SK-MEL-5 (cell line): ENCODE results near the gene ROR1. TPM values are rescaled to one million over a fixed set of nuclear protein-coding genes. Genes with fewer than 3 reads are reported as not detected.
A peak's percentile ranks its signal among the peaks of the same experiment; 100 is the strongest.
"Not testable (repeated sequence)": the region's sequence is repeated elsewhere in the genome, so short reads cannot be mapped to it uniquely, and the experiment has no call there.

Experiments used
- DNase-seq: peaks from one replicate; pipeline ENCODE4 v3.0.0-alpha.2; 2016; ENCODE audit warnings: low read depth, low spot score
- in situ Hi-C: cut with HindIII; loops from 2 replicates; pipeline ENCODE4 v1.10.0; 2016; ENCODE audit warnings: low sequenced_read_pairs, high pct_unique_total_duplicates, low pct_unique_long_range_greater_than_20kb
- total RNA-seq: library from RNA; depleted of rRNA; stranded (reverse); fragments of >200 nt; shearing (Covaris generic); gene quantifications from 2 replicates; pipeline ENCODE4 v1.2.3, GENCODE V29; 2014

Gene ROR1
- total RNA-seq, 1 experiment from 2014 or later: 2.8 TPM

DNA sequence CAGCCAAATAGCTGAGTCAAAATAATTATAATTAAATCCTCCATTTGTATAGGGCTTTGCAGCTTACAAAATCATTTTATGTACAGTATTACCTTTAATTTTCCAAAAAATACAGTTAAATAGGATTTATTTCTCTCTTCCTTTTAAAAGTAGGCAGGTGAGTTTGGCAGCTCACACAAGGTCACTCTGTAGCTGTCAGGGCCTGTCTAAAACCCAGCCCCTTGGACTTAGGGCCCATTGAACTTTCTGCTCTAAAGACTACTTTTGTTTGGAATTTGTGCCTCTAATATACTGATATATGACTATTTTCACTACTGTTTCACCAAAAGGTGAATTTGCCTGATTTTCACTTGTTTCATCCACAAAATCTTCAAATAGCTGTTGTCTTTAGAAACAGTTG lies 10.3 kb downstream of the ROR1 start:
- in situ Hi-C loops: no loop called here
- DNase-seq: no peak

DNA sequence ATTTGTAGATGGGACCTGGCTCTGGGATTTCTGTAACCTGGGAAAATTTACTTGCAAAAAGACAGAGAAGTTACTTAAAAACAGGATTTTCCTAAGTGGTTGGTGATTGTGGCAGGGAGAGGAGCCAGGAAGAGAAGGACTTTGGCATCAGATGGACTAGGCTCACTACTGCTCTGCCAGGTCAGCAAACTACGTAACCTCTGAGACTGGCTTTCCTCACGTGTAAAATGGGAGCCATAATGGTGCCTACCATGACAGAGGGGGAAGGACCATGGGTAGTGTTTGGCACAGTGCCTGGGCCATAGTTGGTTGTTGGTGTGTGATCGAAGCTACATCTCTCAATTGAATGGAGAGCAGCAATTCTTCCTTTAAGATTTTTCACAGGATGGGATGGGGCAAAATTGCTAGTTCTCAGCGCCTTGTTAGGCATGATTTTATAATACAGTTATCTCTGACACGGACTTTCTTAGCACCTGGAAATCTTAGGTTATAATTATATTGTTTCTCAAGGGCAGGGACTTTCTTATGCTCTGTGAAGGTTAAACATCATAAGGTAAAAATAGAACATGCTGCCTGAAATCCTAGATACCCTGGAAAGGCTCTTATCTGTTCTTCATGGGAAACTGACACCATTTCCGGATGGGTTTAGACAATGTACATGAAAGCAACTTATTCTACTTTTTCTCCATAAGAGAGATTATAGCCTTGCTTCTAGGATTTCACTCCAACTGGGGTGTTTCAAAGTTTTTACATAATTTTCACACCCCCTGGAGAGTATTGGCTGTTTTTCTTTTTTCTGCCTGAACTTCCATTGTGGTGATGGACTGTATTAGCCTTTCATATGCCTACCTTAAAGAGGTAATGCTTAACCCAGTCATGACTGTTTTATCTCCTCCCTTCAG lies 10.9 kb downstream of the ROR1 start:
- in situ Hi-C loops: no loop called here
- no peak for DNase-seq

DNA sequence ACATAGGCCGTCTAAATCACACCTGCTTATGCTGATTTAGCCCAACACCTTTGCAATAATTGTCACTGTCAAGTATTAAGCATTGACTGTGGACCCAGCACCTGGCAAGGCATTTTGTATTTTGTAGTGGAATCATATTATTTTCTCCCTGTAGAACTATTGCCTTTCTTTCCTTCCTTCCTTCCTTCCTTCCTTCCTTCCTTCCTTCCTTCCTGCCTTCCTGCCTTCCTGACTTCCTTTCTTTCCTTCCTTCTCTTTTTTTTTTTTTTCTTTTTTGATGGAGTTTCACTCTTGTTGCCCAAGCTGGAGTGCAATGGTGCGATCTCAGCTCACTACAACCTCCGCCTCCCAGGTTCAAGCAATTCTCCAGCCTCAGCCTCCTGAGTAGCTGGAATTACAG lies 13.5 kb downstream of the ROR1 start:
- DNase-seq, in situ Hi-C loops: not testable (repeated sequence)

GRCh38 chr1:63787875-63788274 lies 14.1 kb downstream of the ROR1 start:
- in situ Hi-C loops: no loop called here

DNA sequence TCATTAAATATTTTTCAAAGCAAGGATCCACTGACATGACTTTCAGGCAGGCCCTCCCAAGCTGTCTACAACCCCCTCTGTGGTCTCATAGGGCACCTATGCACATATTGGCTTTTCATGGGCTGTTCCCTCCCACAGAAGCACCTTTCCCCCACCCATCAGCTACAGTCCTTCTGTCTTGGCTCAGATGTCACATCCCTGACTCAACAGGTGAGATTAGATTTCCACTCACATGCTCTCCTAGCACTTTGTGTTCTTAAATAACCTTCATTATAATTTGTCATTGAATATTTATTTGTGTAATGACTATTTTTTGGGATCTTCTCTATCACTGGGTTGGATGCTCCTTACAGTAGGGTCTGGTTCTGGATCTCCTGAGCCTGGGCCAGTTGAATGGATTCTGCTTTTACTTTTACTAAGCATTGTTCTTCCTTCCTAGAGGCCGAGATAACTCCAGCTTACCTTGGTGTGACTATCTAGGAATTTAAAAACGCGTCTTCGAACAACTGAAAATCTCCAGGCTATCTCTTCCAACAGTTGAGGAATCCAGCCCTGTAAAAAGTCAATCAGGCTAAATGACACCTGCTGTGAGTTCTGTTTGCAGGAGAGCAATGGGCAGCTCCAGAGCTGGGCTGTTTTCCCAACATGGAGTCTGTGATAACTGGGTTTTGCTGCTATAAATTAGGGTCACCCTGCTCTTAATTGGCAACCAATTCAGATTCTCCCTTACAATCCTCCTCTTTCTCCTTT lies 16.2 kb downstream of the ROR1 start:
- in situ Hi-C loops: no loop called here
- no peak for DNase-seq

More at GRCh38 chr1:63787875-63788274, 14.1 kb downstream of the ROR1 start:
- no peak for DNase-seq

- in situ Hi-C loops: no loop called here
- no peak for DNase-seq
These were observed 17.2 kb downstream of the ROR1 start for GRCh38 chr1:63790989-63791388.

DNA sequence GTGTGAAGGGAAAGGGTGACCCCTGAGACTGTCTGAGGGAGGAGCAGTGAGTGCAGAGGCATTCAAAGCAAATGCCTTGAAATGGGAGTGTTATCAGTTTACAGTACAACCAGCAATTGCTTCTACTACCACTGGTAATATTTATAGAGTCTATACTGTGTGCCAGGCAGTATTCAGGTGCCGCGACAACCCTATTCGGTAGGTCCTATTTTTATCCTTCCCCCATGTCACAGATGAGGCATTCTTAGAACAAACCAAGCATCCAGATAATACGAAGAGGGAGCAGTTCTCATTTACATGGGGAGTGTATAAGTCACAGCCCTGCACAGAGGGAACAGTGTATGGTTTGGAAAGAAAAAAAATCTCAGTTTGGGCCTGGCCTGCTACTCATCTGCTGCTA lies 18.3 kb downstream of the ROR1 start:
- no peak for DNase-seq
- in situ Hi-C loops: no loop called here

DNA sequence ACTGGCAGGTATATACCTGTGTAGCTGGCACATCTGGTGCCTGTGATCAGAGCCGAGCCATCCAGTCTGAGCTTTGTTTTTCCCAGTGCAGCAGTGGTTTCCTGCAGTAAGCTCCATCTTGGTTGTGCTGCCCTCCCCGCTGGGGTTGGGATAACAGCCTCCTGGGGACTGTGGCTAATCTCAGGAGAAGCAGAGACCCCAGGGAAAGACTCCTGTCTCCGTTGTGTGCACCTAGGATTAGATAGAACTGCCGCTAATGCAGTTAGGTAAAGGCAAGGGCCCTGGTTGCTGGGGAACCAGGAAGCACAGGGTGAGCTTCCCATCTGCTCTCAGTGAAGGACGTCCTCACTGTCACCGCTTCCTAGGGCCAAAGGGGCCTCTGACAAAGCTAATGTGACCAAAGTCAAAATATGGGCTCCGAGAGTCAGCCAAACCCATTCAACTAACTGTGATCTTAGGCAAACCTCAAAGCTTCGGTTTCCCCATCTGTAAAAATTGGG lies 20.0 kb downstream of the ROR1 start:
- in situ Hi-C loops: no loop called here
- no peak for DNase-seq

GRCh38 chr1:63794354-63794753 lies 20.5 kb downstream of the ROR1 start:
- in situ Hi-C loops: no loop called here
- DNase-seq: no peak

GRCh38 chr1:63794939-63795378 lies 21.1 kb downstream of the ROR1 start:
- in situ Hi-C loops: no loop called here
- DNase-seq: no peak

DNA sequence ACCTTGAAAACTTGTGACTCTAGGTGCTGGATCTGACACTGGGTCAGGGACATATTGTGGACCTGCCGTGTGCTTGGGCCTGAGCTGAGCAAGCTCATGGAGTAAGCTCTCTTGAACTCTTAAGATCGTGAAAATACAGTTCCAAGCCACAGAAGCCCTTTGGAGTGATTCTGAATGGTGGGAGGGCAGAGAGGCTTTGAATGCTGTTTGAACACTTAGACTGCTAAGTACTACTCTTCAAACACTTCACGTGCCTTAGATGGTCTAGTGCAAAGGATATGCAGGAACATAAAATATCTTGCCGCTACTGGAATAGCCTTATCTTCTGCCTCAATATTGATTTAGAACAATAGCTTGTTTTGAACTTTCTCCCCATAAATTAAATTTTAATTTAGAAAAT lies 21.6 kb downstream of the ROR1 start:
- in situ Hi-C loops: no loop called here
- DNase-seq: no peak

DNA sequence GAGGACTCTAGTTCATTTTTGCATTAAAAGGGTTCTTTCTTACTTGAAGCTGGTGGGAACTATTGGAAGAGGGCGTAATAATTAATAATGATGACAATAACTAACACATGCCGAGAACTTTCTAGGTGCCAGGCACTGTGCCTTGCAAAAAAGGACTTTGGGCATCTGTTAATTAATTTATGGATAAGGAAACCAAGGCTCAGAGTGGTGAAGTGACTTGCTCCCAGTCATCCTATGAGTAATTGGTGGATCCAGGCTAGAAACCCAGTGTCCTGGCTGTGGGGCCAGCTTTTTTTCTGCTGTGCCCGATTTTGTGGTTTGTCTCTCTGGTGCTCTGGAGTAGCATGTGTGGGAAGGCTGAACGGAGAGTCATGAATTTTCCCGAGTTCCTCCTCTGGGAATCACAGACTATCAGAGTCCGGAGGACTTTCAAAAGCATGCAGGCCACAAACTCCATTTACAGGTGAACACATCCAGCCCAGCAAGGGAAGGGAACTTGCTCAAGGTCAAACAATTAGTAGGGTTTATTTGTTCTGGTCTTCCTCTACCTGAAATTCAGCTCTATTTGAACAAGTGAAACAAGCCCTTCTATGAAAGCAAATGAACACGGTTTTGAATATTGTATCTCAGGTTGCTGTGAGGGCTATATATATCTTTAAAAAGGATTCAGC lies 23.4 kb downstream of the ROR1 start:
- in situ Hi-C loops: no loop called here
- DNase-seq: no peak

DNA sequence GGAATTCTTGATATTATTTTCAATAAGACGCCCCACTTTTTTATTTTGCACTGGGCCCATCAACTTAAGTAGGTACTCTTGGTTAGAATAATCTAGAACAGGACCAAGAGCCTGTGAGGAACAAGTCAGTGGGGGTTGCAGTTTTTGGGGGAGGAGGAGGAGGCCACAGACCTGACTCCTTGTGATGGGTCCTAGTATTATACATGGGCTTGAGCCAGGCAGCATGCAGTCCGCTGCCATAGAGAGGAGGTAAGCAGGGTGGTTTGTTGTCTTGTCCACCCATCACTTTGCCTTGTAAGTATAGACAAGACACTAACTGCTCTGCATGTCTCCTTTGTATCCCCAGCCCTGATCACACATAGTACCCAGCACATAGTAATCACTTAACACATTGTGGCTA lies 24.5 kb downstream of the ROR1 start:
- in situ Hi-C loops: no loop called here
- DNase-seq: no peak

GRCh38 chr1:63799307-63799706 lies 25.5 kb downstream of the ROR1 start:
- in situ Hi-C loops: no loop called here
- DNase-seq: no peak

- in situ Hi-C loops: no loop called here
- DNase-seq: no peak
These were observed 26.0 kb downstream of the ROR1 start for GRCh38 chr1:63799820-63800219.

DNA sequence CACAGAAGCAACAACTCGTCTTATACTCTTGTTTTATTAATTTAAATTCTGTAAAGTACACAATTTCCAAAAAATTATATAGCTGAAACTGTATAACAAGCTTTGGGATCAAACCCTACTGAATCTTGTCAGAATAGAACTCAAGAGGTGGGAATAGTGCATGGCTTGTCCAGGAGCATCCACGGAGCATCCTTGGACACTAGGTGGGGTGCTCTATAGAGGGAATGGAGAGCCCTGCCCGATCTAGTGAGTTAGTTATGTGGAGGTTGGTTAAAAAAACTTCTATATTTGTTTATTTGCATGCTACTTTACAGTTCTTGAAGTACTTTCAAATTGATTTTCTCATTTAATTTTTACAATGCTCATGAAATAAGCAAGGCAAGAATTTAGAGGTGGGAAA lies 28.3 kb downstream of the ROR1 start:
- in situ Hi-C loops: no loop called here
- peak; percentile 20 for DNase-seq

DNA sequence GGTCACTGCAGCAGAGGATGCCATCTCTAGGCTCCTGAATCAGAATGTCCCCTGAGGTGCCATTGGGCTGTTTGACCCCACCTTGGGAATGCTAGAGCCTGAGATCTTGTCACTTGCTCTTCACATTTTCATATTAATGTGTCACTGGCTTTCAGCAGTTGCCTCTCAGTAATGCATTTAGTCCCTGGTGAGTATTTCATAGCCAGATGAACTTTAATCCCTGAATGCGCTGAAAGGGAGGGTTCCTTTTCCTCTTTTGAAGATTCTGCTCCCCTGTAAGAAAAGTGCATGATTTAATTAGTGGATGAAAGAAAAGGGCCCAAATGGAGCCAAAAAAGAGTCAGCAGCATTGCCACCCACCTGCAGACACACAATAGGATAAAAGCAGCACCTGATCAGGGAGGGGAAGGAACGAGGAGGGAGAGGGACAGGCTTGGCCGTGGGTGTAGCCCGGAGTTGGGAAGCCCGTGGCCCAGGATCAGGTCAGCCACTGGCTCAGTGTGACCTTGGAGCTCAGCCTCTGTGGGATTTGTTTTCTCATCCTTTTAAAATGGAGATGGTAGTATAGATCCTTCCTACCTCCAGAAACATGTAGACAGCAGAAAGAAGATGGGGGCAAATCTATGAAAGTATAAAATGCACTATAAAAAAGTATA lies 31.1 kb downstream of the ROR1 start:
- no peak for DNase-seq
- in situ Hi-C loops: no loop called here

DNA sequence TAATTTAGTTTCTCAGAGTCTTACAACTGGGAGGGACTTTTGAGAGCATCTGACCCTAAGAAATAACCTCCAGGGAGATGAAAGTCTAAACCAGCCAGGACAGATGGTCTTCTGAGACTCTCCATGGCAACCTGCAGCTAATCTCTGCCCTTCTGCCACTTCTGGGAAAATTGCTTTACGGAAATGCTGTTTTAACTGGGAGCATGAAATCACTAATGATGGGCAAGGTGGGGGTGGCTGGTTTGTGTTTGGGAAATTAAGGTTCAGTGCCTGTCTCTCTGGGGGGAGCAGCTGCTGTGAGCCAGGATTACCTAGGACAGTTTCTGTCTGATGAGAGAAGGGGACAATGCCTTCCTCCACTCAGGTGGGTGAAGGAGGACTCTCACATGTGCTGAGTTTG lies 33.2 kb downstream of the ROR1 start:
- in situ Hi-C loops: no loop called here

More for the DNA sequence above, 33.2 kb downstream of the ROR1 start:
- DNase-seq: no peak
